IPS-NIHi11 (cell line): ENCODE data around the gene CYP4V2.
"Not testable (repeated sequence)": the region's sequence is repeated elsewhere in the genome, so short reads cannot be mapped to it uniquely, and the experiment has no call there.

Experiments
- DNase-seq: peaks from one replicate; pipeline ENCODE4 v3.0.0; 2012; ENCODE audit warnings: mixed read lengths, low spot score

CYP4V2 gene

DNA sequence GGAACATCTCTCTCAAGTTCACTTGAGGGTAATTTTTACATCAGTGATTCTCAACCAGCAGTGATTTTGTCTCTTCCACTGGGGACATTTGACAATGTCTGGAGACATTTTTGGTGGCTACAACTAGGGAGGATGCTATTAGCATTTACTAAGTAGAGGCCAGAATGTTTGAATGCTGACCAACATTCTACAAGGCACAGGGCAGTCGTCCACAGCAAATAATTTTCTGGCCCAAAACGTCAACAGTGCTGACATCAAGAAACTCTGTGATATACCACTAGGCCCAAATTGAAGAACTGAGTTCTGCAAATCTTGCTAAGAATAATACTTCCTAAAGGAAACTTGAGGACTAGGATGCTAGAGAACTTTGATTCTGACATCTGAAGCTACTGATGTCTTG lies 43.0 kb downstream of the CYP4V2 start:
- no peak for DNase-seq

DNA sequence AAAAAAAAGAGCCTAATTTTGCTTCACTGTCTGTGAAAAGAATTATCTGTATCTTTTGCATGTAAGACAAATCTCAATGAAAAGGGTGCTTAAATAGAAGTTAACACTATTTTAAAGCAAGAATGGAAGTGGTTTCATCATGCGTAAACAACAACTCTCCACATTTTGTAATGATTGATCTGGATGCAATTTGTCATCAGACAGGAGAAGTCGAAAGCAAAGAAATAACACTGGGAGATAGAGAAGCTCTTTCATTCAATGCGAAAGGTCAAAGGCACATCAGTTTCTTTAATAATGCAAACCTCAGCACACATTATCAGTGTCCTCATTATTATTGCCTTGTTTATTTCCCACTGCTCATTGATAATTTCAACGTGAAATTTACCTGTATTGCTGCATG lies 44.8 kb downstream of the CYP4V2 start:
- DNase-seq, result no peak

DNA sequence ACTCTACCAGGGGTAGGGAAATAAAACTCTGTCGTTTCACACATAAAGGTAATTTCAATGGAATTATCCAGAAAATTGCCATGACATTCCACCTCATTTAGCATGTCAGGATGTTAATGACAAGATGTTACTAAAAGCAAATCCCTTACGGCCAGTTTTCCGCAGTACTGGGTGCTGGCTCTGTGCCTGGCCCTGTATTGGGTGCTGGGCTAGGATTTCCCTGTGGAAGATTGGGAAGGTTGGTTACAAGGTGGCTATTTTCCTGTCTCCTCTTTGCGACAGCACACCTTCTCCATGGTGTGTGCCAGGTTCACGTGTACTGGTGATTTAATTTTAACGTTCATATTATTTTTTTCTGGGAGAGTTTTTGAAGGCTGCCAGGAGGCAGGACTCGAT lies 49.1 kb downstream of the CYP4V2 start:
- DNase-seq, result no peak

DNA sequence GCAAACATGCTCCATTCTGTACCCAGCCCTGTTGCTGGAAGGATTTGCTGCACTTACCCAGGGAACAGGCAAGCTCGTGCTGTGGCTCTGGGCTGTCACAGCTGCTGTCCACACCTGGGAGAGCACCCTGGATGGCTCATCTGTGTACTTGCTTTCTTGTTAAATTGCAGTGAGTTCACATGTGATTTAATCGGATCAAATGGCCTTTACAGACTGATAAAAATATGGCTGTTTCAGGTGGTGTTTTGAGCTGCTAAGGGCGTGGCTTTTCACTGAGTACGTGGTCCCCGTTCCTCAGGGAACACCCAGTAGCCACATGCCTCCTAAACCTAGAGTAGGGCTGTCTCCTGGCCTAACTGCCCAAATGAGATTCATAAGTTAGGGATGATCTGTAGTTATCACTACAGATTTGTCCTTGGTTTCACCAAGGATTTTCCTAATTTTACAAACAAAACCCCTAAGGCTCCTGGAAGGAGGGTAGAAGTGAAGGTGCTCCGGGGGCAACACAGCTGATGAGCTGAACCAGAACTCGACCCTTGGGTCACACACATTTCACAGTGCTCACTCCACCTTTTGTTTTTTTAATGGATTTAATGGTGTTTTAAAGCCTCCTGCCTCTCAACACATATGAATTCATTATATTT lies 49.6 kb downstream of the CYP4V2 start:
- DNase-seq, result no peak

GRCh38 chr4:186241616-186242015 lies 50.2 kb downstream of the CYP4V2 start:
- DNase-seq, result no peak

GRCh38 chr4:186242031-186242430 lies 50.7 kb downstream of the CYP4V2 start:
- not testable (repeated sequence) for DNase-seq

DNA sequence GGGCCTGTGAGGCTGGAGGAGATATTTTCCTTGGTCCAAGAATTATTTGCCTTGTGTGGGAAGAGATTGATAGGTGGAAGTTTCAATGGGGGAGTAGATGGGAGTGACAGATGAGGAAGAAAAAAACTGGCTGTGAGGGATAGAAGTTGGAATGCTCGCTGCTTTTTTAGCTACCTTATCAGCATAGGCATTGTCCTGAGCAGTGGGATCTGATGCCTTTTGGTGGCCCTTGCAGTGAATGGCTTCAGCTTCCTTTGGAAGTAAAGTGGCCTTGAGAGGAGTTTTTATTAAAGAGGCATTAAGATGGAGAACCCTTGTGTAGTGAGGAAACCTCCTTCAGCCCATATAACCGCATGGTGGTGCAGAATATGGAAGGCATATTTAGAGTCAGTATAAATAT lies 52.0 kb downstream of the CYP4V2 start:
- DNase-seq, result no peak

GRCh38 chr4:186244835-186245234 lies 53.5 kb downstream of the CYP4V2 start:
- DNase-seq, result no peak

DNA sequence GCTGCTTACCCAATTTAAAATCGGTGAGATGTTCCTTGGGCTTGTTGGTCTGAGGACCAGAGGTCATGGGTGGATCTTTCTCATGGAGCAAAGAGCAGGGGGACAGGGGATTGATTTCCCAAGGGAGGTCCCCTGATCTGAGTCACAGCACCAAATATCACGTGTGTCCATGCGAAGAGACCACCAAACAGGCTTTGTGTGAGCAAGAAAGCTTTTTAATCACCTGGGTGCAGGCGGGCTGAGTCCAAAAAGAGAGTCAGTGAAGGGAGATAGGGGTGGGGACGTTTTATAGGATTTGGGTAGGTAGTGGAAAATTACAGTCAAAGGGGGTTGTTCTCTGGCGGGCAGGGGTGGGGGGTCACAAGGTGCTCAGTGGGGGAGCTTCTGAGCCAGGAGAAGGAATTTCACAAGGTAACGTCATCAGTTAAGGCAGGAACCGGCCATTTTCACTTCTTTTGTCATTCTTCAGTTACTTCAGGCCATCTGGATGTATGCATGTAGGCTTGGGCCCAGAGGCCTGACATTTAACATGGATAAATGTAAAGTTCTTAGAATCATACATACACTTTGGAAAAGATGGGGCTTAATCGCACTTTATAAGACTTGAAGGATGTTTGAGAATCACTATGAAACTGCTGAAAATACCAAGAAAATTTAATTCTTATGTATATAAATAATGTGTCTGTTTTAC lies 55.8 kb downstream of the CYP4V2 start:
- DNase-seq, result not testable (repeated sequence)

DNA sequence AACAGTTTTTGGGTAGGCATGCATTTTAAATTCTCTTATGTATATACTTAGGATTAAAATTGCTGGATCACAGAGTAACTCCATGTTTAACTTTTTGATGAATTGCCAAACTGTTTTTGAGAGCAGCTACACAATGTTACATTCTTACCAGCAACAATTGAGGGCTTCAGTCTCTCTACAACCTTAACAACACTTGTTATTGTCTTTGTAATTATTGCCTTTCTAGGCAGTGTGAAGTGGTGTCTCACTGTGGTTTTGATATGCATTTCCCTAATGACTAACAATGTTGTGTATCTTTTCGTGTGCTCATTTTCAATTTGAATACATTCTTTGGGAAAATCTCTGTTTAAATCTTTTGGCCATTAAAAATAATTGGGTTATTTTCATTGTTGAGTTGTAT lies 57.3 kb downstream of the CYP4V2 start:
- DNase-seq, result no peak

DNA sequence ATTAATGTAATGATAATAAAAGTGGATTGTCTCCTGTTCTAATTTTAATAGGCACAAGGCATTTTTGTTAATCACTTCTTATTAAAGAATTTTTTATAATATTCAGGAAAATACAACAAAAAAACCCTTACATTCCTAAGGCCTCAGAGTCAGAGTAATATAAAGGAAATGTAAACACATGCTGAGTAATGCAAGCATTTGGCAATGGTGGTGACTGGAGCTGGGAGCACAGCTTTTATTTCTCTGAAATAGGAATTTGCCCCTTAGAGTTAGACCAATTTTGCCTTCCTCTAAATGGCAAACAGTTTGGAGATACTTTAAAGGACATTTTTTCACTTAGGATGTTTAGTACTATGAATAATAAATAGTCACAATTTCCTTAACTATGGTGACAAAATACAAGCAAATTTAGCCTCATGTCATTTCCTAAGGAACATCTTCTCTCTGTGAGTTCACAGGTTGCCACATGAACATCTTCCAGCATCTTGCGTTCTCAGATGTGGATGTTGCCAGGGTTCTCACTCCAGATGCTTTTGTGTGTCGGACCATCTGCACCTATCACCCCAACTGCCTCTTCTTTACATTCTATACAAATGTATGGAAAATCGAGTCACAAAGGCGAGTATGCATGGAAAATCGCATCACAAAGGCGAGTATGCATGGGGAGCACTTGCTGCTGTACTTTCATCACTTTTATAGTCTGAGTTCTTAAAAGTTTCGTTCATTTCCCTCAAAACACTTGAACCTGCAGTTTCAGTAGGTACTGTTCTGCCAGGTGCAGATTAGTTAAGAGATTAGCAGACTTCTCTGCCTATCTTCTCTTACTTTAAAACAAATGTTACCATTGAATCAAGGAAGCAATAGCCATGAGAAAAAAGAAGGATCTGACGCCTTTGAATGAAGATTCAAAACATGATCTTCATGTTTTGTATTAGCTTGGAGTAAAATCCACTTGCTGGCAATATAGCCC lies 58.7 kb downstream of the CYP4V2 start:
- peak; percentile 67 for DNase-seq

DNA sequence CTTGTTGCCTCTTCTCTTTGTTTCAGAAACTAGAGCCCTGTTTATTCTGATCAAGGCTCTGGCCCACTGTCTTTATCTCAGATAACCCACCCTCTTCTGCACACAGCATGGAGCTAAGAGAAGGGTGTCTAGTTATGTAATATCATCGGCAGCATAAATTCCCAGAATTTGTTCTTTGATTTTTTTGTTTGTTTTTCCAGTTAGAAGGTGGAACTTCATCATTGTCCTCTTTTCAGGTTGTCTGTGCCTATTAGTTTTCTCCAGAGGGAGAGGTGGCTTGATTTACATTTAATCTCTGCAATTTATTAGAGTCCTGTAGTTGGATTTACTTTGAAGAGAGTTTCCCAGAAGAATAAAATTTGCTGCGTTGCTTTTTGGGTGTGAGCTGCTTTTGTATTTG lies 59.4 kb downstream of the CYP4V2 start:
- no peak for DNase-seq

- no peak for DNase-seq
Observed at GRCh38 chr4:186255122-186255521, 63.8 kb downstream of the CYP4V2 start.

- DNase-seq, result no peak
Observed at GRCh38 chr4:186258216-186258811, 66.9 kb downstream of the CYP4V2 start.

DNA sequence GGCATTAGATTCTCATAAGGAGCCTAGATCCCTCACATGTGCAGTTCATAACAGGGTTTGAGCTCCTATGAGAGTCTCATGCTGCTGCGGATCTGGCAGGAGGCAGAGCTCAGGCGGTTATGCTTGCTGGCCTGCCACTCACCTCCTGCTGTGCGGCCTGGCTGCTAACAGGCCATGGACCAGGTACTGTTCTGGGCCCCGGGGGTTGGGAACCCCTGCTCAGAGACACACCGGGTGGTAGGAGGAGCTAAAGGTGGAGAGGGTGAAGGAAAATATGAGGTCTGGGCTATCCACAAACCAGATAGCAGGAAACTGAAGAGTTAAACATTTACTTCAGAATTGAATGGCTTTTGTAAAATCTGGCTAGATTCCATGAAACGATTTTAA lies 68.7 kb downstream of the CYP4V2 start:
- no peak for DNase-seq
